WTC11 (cell line): Measurements from ENCODE around the gene CRCP. TPM values are rescaled to one million over a fixed set of nuclear protein-coding genes. Genes with fewer than 3 reads are reported as not detected.
"Not testable (repeated sequence)": the region's sequence is repeated elsewhere in the genome, so short reads cannot be mapped to it uniquely, and the experiment has no call there.

Source experiments
- ATAC-seq: fragments of 200-7000 bp; cut with Tn5 transposase; 2 replicates; pipeline ENCODE4 v1.10.0; 2021; ENCODE audit warnings: mild to moderate bottlenecking, moderate library complexity
- CTCF ChIA-PET: fragments of 300-600 bp; sonication (Branson Sonifier 250); formaldehyde crosslinking; loops from one replicate; lab custom pipeline; 2021; ENCODE audit warnings: antibody characterized with exemption; lab: Charles Lee
- POLR2A ChIA-PET: fragments of 350-600 bp; sonication (Branson Sonifier 250); formaldehyde crosslinking; loops from one replicate; lab custom pipeline; 2021; ENCODE audit warnings: antibody characterized with exemption; lab: Charles Lee
- DNase-seq: peaks from one replicate; pipeline ENCODE4 v3.0.0; 2021; ENCODE audit warnings: low spot score
- H3K27ac Mint-ChIP-seq: 2 replicates; pipeline ENCODE4 v1.8.0; 2021; ENCODE audit warnings: mixed read lengths
- H3K27me3 Mint-ChIP-seq: 2 replicates; pipeline ENCODE4 v1.8.0; 2021; ENCODE audit warnings: low read depth, mild to moderate bottlenecking, moderate library complexity, mixed read lengths
- H3K36me3 Mint-ChIP-seq: 2 replicates; pipeline ENCODE4 v1.8.0; 2021; ENCODE audit warnings: mixed read lengths
- H3K4me1 Mint-ChIP-seq: 2 replicates; pipeline ENCODE4 v1.8.0; 2022; ENCODE audit warnings: mixed read lengths
- H3K4me3 Mint-ChIP-seq: 2 replicates; pipeline ENCODE4 v1.8.0; 2021; ENCODE audit warnings: mild to moderate bottlenecking, moderate library complexity, mixed read lengths
- H3K9me3 Mint-ChIP-seq: 2 replicates; pipeline ENCODE4 v1.8.0; 2021; ENCODE audit warnings: mixed read lengths
- CBFB ChIP-seq: sonication (generic); formaldehyde crosslinking; IDR thresholded peaks from 2 replicates; pipeline ENCODE4 v1.8.1; 2022; ENCODE audit warnings: mild to moderate bottlenecking, low read depth, missing genetic modification reagents
- ETV6 ChIP-seq: sonication (generic); formaldehyde crosslinking; IDR thresholded peaks from 2 replicates; pipeline ENCODE4 v1.8.1; 2022; ENCODE audit warnings: mild to moderate bottlenecking, missing genetic modification reagents
- FOXK1 ChIP-seq: sonication (generic); formaldehyde crosslinking; IDR thresholded peaks from 2 replicates; pipeline ENCODE4 v1.8.0; 2022; ENCODE audit warnings: mild to moderate bottlenecking, moderate library complexity, missing genetic modification reagents
- HMGA2 ChIP-seq: fragments of 250-450 bp; sonication (Bioruptor Pico); IDR thresholded peaks from 2 replicates; pipeline ENCODE4 v1.4.0; 2021; ENCODE audit warnings: mild to moderate bottlenecking, moderate library complexity
- NFE2L1 ChIP-seq: sonication (generic); formaldehyde crosslinking; IDR thresholded peaks from 2 replicates; pipeline ENCODE4 v1.8.1; 2023; ENCODE audit warnings: missing genetic modification reagents
- NR3C1 ChIP-seq: sonication (generic); formaldehyde crosslinking; conservative IDR thresholded peaks from 2 replicates; pipeline ENCODE4 v1.8.1; 2023; ENCODE audit warnings: low read depth, mild to moderate bottlenecking, missing genetic modification reagents
- SMAD3 ChIP-seq: sonication (generic); formaldehyde crosslinking; IDR thresholded peaks from 2 replicates; pipeline ENCODE4 v1.8.0; 2022; ENCODE audit warnings: missing genetic modification reagents, mild to moderate bottlenecking, borderline replicate concordance
- SP1 ChIP-seq: sonication (generic); formaldehyde crosslinking; conservative IDR thresholded peaks from 2 replicates; pipeline ENCODE4 v1.8.1; 2022; ENCODE audit warnings: missing genetic modification reagents
- TCF7 ChIP-seq: sonication (generic); formaldehyde crosslinking; IDR thresholded peaks from 2 replicates; pipeline ENCODE4 v1.8.0; 2022; ENCODE audit warnings: mild to moderate bottlenecking, low read depth, missing genetic modification reagents, moderate library complexity
- TEAD1 ChIP-seq: sonication (generic); formaldehyde crosslinking; IDR thresholded peaks from 2 replicates; pipeline ENCODE4 v1.8.0; 2022; ENCODE audit warnings: mild to moderate bottlenecking, missing genetic modification reagents
- total RNA-seq: library from RNA; stranded (reverse); gene quantifications from 3 replicates; pipeline ENCODE4 v1.2.3, GENCODE V29; 2021
- TF ChIP-seq, protein P1 (sequence below): sonication (generic); formaldehyde crosslinking; IDR thresholded peaks from 2 replicates; pipeline ENCODE4 v1.8.1; 2022; ENCODE audit warnings: low read depth, mild to moderate bottlenecking, moderate library complexity, missing genetic modification reagents, borderline replicate concordance
- TF ChIP-seq, protein P2 (sequence below): sonication (generic); formaldehyde crosslinking; IDR thresholded peaks from 2 replicates; pipeline ENCODE4 v1.8.0; 2023; ENCODE audit warnings: missing genetic modification reagents
- TF ChIP-seq, protein P3 (sequence below): sonication (generic); formaldehyde crosslinking; IDR thresholded peaks from 2 replicates; pipeline ENCODE4 v1.8.0; 2023; ENCODE audit warnings: mild to moderate bottlenecking, missing genetic modification reagents

Gene CRCP
- total RNA-seq, 1 experiment from 2014 or later = 23.3 TPM

DNA sequence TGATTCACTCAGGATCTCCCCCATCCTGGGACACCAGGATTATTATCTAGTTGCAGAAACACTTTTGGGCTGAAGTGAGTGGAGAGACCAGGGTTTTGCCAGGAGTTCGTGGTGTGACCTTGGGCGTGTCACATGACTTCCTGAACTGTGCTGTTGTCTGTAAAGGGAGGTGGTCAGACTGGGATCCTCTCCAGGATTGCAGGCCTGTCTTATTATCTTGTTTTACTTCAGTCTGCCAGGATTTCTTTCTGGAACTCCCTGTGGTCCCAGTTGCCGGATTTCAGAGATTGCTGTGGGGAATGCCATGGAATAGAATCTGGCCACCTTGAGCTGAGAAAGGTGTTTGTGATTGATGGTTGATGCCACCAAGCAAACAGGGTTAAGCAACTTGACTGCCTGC is 35.8 kb downstream of the CRCP start (continued):
- no peak for TF ChIP-seq NFE2L1 (CRISPR knock-in tag)
- TF ChIP-seq ETV6 (CRISPR knock-in tag) = no peak
- TF ChIP-seq, protein P1, sequence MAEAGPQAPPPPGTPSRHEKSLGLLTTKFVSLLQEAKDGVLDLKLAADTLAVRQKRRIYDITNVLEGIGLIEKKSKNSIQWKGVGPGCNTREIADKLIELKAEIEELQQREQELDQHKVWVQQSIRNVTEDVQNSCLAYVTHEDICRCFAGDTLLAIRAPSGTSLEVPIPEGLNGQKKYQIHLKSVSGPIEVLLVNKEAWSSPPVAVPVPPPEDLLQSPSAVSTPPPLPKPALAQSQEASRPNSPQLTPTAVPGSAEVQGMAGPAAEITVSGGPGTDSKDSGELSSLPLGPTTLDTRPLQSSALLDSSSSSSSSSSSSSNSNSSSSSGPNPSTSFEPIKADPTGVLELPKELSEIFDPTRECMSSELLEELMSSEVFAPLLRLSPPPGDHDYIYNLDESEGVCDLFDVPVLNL (CRISPR knock-in tag) = no peak
- no peak for TF ChIP-seq SMAD3
- TF ChIP-seq, all 79 proteins: peak for 0

DNA sequence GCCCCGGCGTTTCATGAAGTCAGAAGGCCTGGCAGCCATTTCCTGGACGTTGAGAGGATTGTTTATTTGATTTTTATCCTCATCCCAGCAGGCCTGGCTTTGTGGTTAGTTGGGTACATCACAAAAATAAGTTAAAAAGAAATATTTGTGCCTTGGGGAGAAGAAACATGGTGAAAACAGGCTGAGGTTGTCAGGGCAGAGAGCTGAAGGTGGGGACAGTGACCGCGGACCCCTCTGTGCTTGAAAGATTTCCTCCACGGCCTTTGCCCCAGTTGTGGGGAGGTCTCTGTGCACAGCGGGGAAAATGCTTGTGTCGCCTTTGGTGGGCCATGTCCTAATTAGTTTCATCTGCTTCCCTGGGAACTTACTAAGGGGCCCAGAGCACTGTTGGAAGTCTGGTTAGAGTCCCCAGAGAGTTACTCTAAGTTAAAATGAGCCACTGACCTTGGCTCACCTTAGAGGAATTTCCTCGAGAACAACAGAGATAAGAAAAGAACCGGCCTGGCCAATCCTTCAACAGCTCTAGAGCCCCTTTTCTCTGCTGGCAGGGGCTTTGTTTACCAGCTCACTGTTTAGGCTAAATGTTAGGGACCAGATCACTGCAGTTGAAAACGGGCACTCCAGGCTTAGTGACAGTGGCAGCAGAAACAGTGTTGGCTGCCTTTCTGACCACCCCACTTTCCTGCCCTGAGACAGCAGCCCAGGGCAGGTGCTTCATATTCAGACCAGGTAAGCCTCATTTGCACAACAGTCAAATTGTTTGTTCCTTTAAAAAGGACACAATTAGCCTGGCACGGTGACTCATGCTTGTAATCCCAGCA is 37.9 kb downstream of the CRCP start:
- Mint-ChIP-seq H3K36me3 (peaks cover 24% of the 10 kb centered on the region), H3K27me3 (no peaks in the 10 kb centered on the region), H3K27ac (peak overlapping the region; percentile 79; the same call in 1 of the 2 replicates)

DNA sequence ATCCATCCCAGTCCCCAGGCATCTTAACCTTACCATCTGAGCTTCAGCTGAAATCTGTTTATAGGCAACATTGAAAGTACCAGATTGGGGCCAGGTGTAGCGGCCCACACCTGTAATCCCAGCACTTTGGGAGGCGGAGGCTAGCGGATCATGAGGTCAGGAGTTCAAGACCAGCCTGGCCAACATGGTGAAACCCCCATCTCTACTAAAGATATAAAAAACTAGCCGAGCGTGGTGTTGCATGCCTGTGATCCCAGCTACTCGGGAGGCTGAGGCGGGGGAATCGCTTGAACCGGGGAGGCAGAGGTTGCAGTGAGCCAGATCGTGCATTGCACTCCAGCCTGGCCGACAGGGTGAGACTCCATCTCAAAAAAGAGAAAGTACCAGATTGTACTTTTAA is 39.0 kb downstream of the CRCP start:
- H3K36me3 Mint-ChIP-seq = peaks cover 29% of the 10 kb centered on the region
- no peaks in the 10 kb centered on the region for H3K9me3 Mint-ChIP-seq
- H3K27me3 Mint-ChIP-seq = no peaks in the 10 kb centered on the region
- no peak overlapping the region for H3K4me3 Mint-ChIP-seq
- CTCF ChIA-PET = interaction anchor here (0.8 to 1.8 kb wide), 4 partner anchors 13 to 105 kb away, joined by 3 to 9 read pairs (median 4); no protein-coding TSS in a partner anchor
- no peak overlapping the region for H3K27ac Mint-ChIP-seq
- no peak for TF ChIP-seq NR3C1 (CRISPR knock-in tag)
- TF ChIP-seq, protein P2, sequence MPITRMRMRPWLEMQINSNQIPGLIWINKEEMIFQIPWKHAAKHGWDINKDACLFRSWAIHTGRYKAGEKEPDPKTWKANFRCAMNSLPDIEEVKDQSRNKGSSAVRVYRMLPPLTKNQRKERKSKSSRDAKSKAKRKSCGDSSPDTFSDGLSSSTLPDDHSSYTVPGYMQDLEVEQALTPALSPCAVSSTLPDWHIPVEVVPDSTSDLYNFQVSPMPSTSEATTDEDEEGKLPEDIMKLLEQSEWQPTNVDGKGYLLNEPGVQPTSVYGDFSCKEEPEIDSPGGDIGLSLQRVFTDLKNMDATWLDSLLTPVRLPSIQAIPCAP = no peak
- no peak for TF ChIP-seq CBFB (CRISPR knock-in tag)
- TF ChIP-seq, protein P3, sequence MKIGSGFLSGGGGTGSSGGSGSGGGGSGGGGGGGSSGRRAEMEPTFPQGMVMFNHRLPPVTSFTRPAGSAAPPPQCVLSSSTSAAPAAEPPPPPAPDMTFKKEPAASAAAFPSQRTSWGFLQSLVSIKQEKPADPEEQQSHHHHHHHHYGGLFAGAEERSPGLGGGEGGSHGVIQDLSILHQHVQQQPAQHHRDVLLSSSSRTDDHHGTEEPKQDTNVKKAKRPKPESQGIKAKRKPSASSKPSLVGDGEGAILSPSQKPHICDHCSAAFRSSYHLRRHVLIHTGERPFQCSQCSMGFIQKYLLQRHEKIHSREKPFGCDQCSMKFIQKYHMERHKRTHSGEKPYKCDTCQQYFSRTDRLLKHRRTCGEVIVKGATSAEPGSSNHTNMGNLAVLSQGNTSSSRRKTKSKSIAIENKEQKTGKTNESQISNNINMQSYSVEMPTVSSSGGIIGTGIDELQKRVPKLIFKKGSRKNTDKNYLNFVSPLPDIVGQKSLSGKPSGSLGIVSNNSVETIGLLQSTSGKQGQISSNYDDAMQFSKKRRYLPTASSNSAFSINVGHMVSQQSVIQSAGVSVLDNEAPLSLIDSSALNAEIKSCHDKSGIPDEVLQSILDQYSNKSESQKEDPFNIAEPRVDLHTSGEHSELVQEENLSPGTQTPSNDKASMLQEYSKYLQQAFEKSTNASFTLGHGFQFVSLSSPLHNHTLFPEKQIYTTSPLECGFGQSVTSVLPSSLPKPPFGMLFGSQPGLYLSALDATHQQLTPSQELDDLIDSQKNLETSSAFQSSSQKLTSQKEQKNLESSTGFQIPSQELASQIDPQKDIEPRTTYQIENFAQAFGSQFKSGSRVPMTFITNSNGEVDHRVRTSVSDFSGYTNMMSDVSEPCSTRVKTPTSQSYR (CRISPR knock-in tag) = no peak
- no peak for TF ChIP-seq TCF7 (CRISPR knock-in tag)
- no peak for TF ChIP-seq HMGA2 (CRISPR knock-in tag)
- TF ChIP-seq TEAD1 = no peak
- TF ChIP-seq, all 79 proteins: peak for 0
- DNase-seq (no peak), ATAC-seq (no peak)
- H3K4me1 Mint-ChIP-seq = peaks cover 18% of the 10 kb centered on the region
- POLR2A ChIA-PET = no interaction called here

More for the DNA sequence above, 37.9 kb downstream of the CRCP start:
- peak; percentile 35; the same call in 1 of the 2 replicates for TF ChIP-seq FOXK1 (CRISPR knock-in tag)
- no peak for TF ChIP-seq SP1 (CRISPR knock-in tag)
- Mint-ChIP-seq H3K4me3 (no peak overlapping the region; the same call in 1 of the 2 replicates), H3K9me3 (no peaks in the 10 kb centered on the region), H3K4me1 (peaks cover 18% of the 10 kb centered on the region)
- POLR2A ChIA-PET = no interaction called here
- DNase-seq (peak; percentile 21), ATAC-seq (peak; percentile 88)
- CTCF ChIA-PET = interaction anchor here (0.6 to 1.7 kb wide), 3 partner anchors 52 to 261 kb away, joined by 3 to 6 read pairs (median 4); partner anchors contain the start of gene TPST1

DNA sequence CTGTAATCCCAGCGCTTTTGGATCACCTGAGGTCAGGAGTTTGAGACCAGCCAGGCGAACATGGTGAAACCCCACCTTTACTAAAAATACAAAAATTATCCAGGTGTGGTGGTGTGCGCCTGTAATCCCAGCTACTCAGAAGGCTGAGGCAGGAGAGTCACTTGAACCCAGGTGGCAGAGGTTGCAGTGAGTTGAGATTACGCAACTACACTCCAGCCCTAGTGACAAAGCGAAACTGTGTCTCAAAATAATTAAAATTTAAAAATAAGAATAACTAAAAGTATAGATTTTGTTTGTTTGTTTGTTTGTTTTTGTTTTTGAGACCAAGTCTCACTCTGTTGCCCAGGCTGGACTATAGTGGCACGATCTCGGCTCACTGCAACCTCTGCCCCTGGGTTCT is 41.4 kb downstream of the CRCP start:
- peaks cover 25% of the 10 kb centered on the region for H3K36me3 Mint-ChIP-seq
- CTCF ChIA-PET = interaction anchor here (0.6 to 0.7 kb wide), 2 partner anchors 46 to 279 kb away, joined by 3 to 6 read pairs; no protein-coding TSS in a partner anchor
- H3K4me3 Mint-ChIP-seq, H3K27ac Mint-ChIP-seq, ATAC-seq, DNase-seq, H3K27me3 Mint-ChIP-seq, H3K9me3 Mint-ChIP-seq: not testable (repeated sequence)
- POLR2A ChIA-PET = interaction anchor here (0.7 kb wide), 1 partner anchor 856 kb away, joined by 5 read pairs; no protein-coding TSS in a partner anchor
- H3K4me1 Mint-ChIP-seq = peaks cover 18% of the 10 kb centered on the region
